H1 (cell line): ENCODE measurements around the gene ADCY1. TPM values are rescaled to one million over a fixed set of nuclear protein-coding genes. Genes with fewer than 3 reads are reported as not detected.

Source experiments
- CTCF ChIA-PET: fragments of 300-600 bp; sonication (Branson Sonifier 250); formaldehyde crosslinking; loops from one replicate; lab custom pipeline; 2021; ENCODE audit not compliant: partially characterized antibody; lab: Charles Lee
- POLR2A ChIA-PET: fragments of 300-600 bp; sonication (Branson Sonifier 250); formaldehyde crosslinking; loops from one replicate; lab custom pipeline; 2021; ENCODE audit warnings: inconsistent platforms; ENCODE audit not compliant: partially characterized antibody; lab: Charles Lee
- DNase-seq, 2 experiments: peaks; one replicate each; pipeline versions ENCODE4 v3.0.0 to v3.0.0-alpha.2; 2010 to 2022; ENCODE audit warnings: low spot score in 2 of 2, low read depth in 1 of 2, mixed read lengths in 1 of 2
- FAIRE-seq: peaks from 2 replicates; lab custom pipeline; 2011; peaks lifted over from hg19 to GRCh38; lab: Jason Lieb, UNC
- H2AFZ ChIP-seq: 2 replicates; pipeline ENCODE4 v1.8.1; 2012; ENCODE audit warnings: low read length, inconsistent platforms
- H2AK5ac ChIP-seq: 2 replicates; pipeline ENCODE4 v1.6.1; 2013; ENCODE audit warnings: low read depth, low read length
- H2BK120ac ChIP-seq: replicated peaks from 2 replicates; pipeline ENCODE3; 2013; ENCODE audit warnings: low read depth, low read length, inconsistent platforms
- H2BK12ac ChIP-seq: 2 replicates; pipeline ENCODE4 v1.6.1; 2013; ENCODE audit warnings: low read depth, low read length
- H2BK15ac ChIP-seq: 2 replicates; pipeline ENCODE4 v1.6.1; 2013; ENCODE audit warnings: low read length
- H2BK20ac ChIP-seq: 2 replicates; pipeline ENCODE4 v1.6.1; 2013; ENCODE audit warnings: low read length
- H2BK5ac ChIP-seq: 2 replicates; pipeline ENCODE4 v1.6.1; 2013; ENCODE audit warnings: low read depth, low read length
- H3K14ac ChIP-seq: 2 replicates; pipeline ENCODE4 v1.6.1; 2013; ENCODE audit warnings: inconsistent platforms; ENCODE audit not compliant: insufficient read length
- H3K18ac ChIP-seq: 2 replicates; pipeline ENCODE4 v1.6.1; 2013; ENCODE audit warnings: low read length; ENCODE audit errors: extremely low read depth
- H3K23ac ChIP-seq: 2 replicates; pipeline ENCODE4 v1.6.1; 2013; ENCODE audit warnings: inconsistent platforms; ENCODE audit not compliant: insufficient read length
- H3K23me2 ChIP-seq: 2 replicates; pipeline ENCODE4 v1.6.1; 2013; ENCODE audit warnings: low read depth, low read length
- H3K27ac ChIP-seq: 2 replicates; pipeline ENCODE4 v1.6.1; 2011; ENCODE audit warnings: low read depth, low read length, inconsistent platforms
- H3K27me3 ChIP-seq, 4 experiments: replicated peaks in 1 of 4; 1 replicate in 1 of 4; 2 replicates in 3 of 4; pipeline versions ENCODE4 v1.6.1 to v1.8.1; 2011 to 2013; ENCODE audit warnings: low read length in 3 of 4, mild to moderate bottlenecking in 3 of 4, inconsistent platforms in 2 of 4, mixed read lengths in 2 of 4, moderate library complexity in 1 of 4; ENCODE audit not compliant: control insufficient read depth in 3 of 4, insufficient read depth in 3 of 4; ENCODE audit errors: extremely low read depth in 1 of 4
- H3K36me3 ChIP-seq, 4 experiments: 2 replicates each; pipeline versions ENCODE4 v1.6.1 to v1.8.1; 2011 to 2013; ENCODE audit warnings: mild to moderate bottlenecking in 4 of 4, low read length in 3 of 4, moderate library complexity in 2 of 4, control low read depth in 1 of 4, inconsistent platforms in 1 of 4; ENCODE audit not compliant: insufficient read depth in 4 of 4, control insufficient read depth in 2 of 4
- H3K4ac ChIP-seq: replicated peaks from 2 replicates; pipeline ENCODE3; 2013; ENCODE audit warnings: low read length, low read depth, mixed read lengths, inconsistent platforms; ENCODE audit not compliant: insufficient read length
- H3K4me1 ChIP-seq, 4 experiments: replicated peaks in 1 of 4; 1 replicate in 1 of 4; 2 replicates in 3 of 4; pipeline versions ENCODE4 v1.6.1 to v1.8.1; 2011 to 2013; ENCODE audit warnings: low read length in 3 of 4, inconsistent platforms in 2 of 4, mixed read lengths in 1 of 4; ENCODE audit not compliant: insufficient read depth in 4 of 4, control insufficient read depth in 3 of 4
- H3K4me2 ChIP-seq, 2 experiments: 2 replicates each; pipeline versions ENCODE4 v1.6.1 to v1.8.1; 2011 to 2013; ENCODE audit warnings: low read depth in 2 of 2, low read length in 2 of 2, control low read depth in 1 of 2, inconsistent platforms in 1 of 2, mild to moderate bottlenecking in 1 of 2; ENCODE audit not compliant: insufficient read depth in 1 of 2
- H3K4me3 ChIP-seq, 4 experiments: fragments of 200-600, 300-600 bp in 1 of 4; sonication (generic), shearing (Covaris generic), sonication (Bioruptor Twin) in 1 of 4; 2 replicates each; pipeline versions ENCODE4 v1.5.1 to v1.8.1; 2011 to 2016; ENCODE audit warnings: low read length in 4 of 4, low read depth in 3 of 4, control low read depth in 2 of 4, inconsistent platforms in 2 of 4, mild to moderate bottlenecking in 2 of 4, mixed read lengths in 1 of 4, moderate library complexity in 1 of 4; ENCODE audit not compliant: insufficient read depth in 2 of 4; ENCODE audit errors: extremely low read depth in 1 of 4
- H3K56ac ChIP-seq: replicated peaks from 2 replicates; pipeline ENCODE3; 2013; ENCODE audit warnings: low read depth, mild to moderate bottlenecking, mixed read lengths, low read length, inconsistent platforms; ENCODE audit not compliant: insufficient read length
- H3K79me1 ChIP-seq: 2 replicates; pipeline ENCODE4 v1.6.1; 2013; ENCODE audit warnings: low read depth, low read length, control low read depth
- H3K79me2 ChIP-seq, 2 experiments: 2 replicates each; pipeline versions ENCODE4 v1.6.1 to v1.8.1; 2012 to 2013; ENCODE audit warnings: low read length in 2 of 2, mild to moderate bottlenecking in 2 of 2, inconsistent platforms in 1 of 2; ENCODE audit not compliant: insufficient read depth in 2 of 2, control insufficient read depth in 1 of 2
- H3K9ac ChIP-seq, 4 experiments: replicated peaks in 1 of 4; 1 replicate in 1 of 4; 2 replicates in 3 of 4; pipeline versions ENCODE4 v1.6.1 to v1.8.1; 2011 to 2013; ENCODE audit warnings: low read depth in 3 of 4, low read length in 3 of 4, control low read depth in 2 of 4, mild to moderate bottlenecking in 2 of 4, moderate library complexity in 2 of 4, inconsistent platforms in 1 of 4; ENCODE audit errors: extremely low read depth in 1 of 4
- H3K9me3 ChIP-seq, 2 experiments: 2 replicates each; pipeline versions ENCODE4 v1.6.1 to v1.8.1; 2012 to 2013; ENCODE audit warnings: mild to moderate bottlenecking in 2 of 2, moderate library complexity in 2 of 2, control low read depth in 1 of 2, inconsistent platforms in 1 of 2, low read depth in 1 of 2, low read length in 1 of 2, mixed read lengths in 1 of 2; ENCODE audit not compliant: insufficient read depth in 2 of 2
- H4K20me1 ChIP-seq, 2 experiments: replicated peaks in 1 of 2; 2 replicates each; pipeline versions ENCODE3 to v1.8.1; 2011 to 2013; ENCODE audit warnings: inconsistent platforms in 2 of 2, low read length in 2 of 2, mild to moderate bottlenecking in 1 of 2; ENCODE audit not compliant: insufficient read depth in 2 of 2, control insufficient read depth in 1 of 2
- H4K5ac ChIP-seq: 2 replicates; pipeline ENCODE4 v1.6.1; 2013; ENCODE audit warnings: low read length, low read depth, mixed read lengths, inconsistent platforms; ENCODE audit not compliant: insufficient read length
- H4K8ac ChIP-seq: 2 replicates; pipeline ENCODE4 v1.8.0; 2013; ENCODE audit warnings: mild to moderate bottlenecking, moderate library complexity, low read length, inconsistent platforms; ENCODE audit not compliant: insufficient read depth; ENCODE audit errors: extremely low read depth
- H4K91ac ChIP-seq: replicated peaks from 2 replicates; pipeline ENCODE3; 2013; ENCODE audit warnings: low read length, mixed read lengths, inconsistent platforms; ENCODE audit not compliant: insufficient read length
- HDAC6 ChIP-seq: IDR thresholded peaks from one replicate; pipeline ENCODE4 v1.7.1; 2012; ENCODE audit warnings: low read depth, mild to moderate bottlenecking, inconsistent platforms, low read length, moderate library complexity
- RXRA ChIP-seq: IDR thresholded peaks from 2 replicates; pipeline ENCODE4 v1.6.1; 2011; ENCODE audit warnings: low read depth, mild to moderate bottlenecking, low read length, moderate library complexity; ENCODE audit not compliant: insufficient read depth
- SP2 ChIP-seq: IDR thresholded peaks from 2 replicates; pipeline ENCODE4 v1.6.1; 2012; ENCODE audit warnings: mild to moderate bottlenecking, low read length, inconsistent platforms
- USF2 ChIP-seq: IDR thresholded peaks from 2 replicates; pipeline ENCODE4 v1.6.1; 2011; ENCODE audit warnings: low read length, improper control_type of control experiment
- ZNF274 ChIP-seq: IDR thresholded peaks from 2 replicates; pipeline ENCODE4 v1.7.0; 2012; ENCODE audit warnings: low read length, borderline replicate concordance; ENCODE audit errors: extremely low read depth
- WGBS, 2 experiments: shearing (Covaris generic) in 1 of 2; methylation state at CpG; one replicate each; pipeline versions ENCODE4 v1.1.6 to v1.1.7; 2013 to 2015; ENCODE audit warnings: low lambda C conversion rate in 2 of 2, mixed read lengths in 2 of 2, inconsistent platforms in 1 of 2, low coverage in 1 of 2, missing lambda C conversion rate in 1 of 2; ENCODE audit not compliant: insufficient replicate concordance in 2 of 2, insufficient coverage in 1 of 2, insufficient read length in 1 of 2; ENCODE audit errors: extremely low coverage in 1 of 2, missing lambda C conversion rate in 1 of 2; 5-methylcytosine and 5-hydroxymethylcytosine counted together
- polyA plus RNA-seq, 7 experiments: library from polyadenylated mRNA; depleted of rRNA in 3 of 7; stranded (reverse) in 5 of 7; unstranded in 2 of 7; fragments of >200 nt in 5 of 7; fragments of 200-250 nt in 2 of 7; gene quantifications; 1 replicate in 5 of 7; 2 replicates in 1 of 7; 4 replicates in 1 of 7; pipeline versions ENCODE4 v1.2.1 to v1.2.3, GENCODE V29; 2011 to 2013; ENCODE audit warnings: missing spikeins in 2 of 7, mixed read lengths in 2 of 7
- total RNA-seq: library from RNA; stranded (reverse); fragmentation: NEBNext Ultra II Directional; extraction: Animal tissue kit (Norgen Biotek cat#: 25700); gene quantifications from 2 replicates; pipeline ENCODE4 v1.2.1, GENCODE V29; 2021

The ADCY1 gene
- total and polyA plus RNA-seq, 2 of the 8 experiments (the other 6 are each of a cell fraction or from before 2014, with no cell fraction given), result 7.9 to 26.9 TPM

- Histone ChIP-seq H3K4me1 (peaks cover 13 to 29% (median 19%) of the 10 kb centered on the region in 4 experiments), H3K36me3 (no peaks in the 10 kb centered on the region), H2AFZ (no peak overlapping the region), H3K27me3 (no peaks in the 10 kb centered on the region), H3K18ac (no peak overlapping the region), H3K79me1 (peaks cover 21% of the 10 kb centered on the region), H3K4me2 (no peak overlapping the region), H3K27ac (no peak overlapping the region), H3K4ac (no peak overlapping the region), H3K14ac (no peak overlapping the region), H2BK12ac (no peak overlapping the region), H4K91ac (no peak overlapping the region), H3K9ac (no peak overlapping the region), H3K79me2 (peaks cover 0 to 57% of the 10 kb centered on the region in 2 experiments; a peak in 2 of 4 replicates), H2AK5ac (no peak overlapping the region), H4K5ac (no peak overlapping the region), H2BK20ac (no peak overlapping the region), H3K9me3 (no peaks in the 10 kb centered on the region), H3K23me2 (peaks cover 3% of the 10 kb centered on the region; the same call in 1 of the 2 replicates), H2BK15ac (no peak overlapping the region), H2BK120ac (no peak overlapping the region), H3K56ac (no peak overlapping the region), H3K23ac (no peak overlapping the region), H3K4me3 (no peak overlapping the region), H4K8ac (no peak overlapping the region), H2BK5ac (no peak overlapping the region), H4K20me1 (peaks cover 0 to 16% of the 10 kb centered on the region in 2 experiments)
- ChIA-PET CTCF (interaction anchor here (0.8 to 1.1 kb wide), 3 partner anchors 8 to 407 kb away, joined by 3 read pairs; no protein-coding TSS in a partner anchor), POLR2A (no interaction called here)
- FAIRE-seq (no peak), DNase-seq (no peak)
- no peak for TF ChIP-seq USF2
- TF ChIP-seq RXRA, result no peak
- TF ChIP-seq HDAC6, result no peak
- no peak for TF ChIP-seq ZNF274
- TF ChIP-seq SP2, result no peak
- WGBS, 2 experiments, result 94% methylated on average over 5 of the region's 5 CpGs; no CpG with 5 or more reads in 1 of the 2 experiments
Observed at GRCh38 chr7:45585628-45586027, 11.5 kb downstream of the ADCY1 start.
